ENCODE data around the gene FOXP1.

FOXP1 gene

GRCh38 chr3:71194785-71195184, 388.7 kb downstream of the FOXP1 start:
- Histone ChIP-seq H3K9me3 (ENCODE audit: control insufficient read depth, low read length) (no peaks in the 10 kb centered on the region), H3K9ac (no peak overlapping the region), H3K36me3 (ENCODE audit: control insufficient read depth, insufficient read depth, low read length) (no peaks in the 10 kb centered on the region), H2AFZ (no peak overlapping the region), H3K27ac (no peak overlapping the region), H3K4me3 (ENCODE audit: low read depth, low read length) (no peak overlapping the region), H3K4me2 (ENCODE audit: low read length) (no peak overlapping the region), H3K79me2 (no peaks in the 10 kb centered on the region), H3K4me1 (no peaks in the 10 kb centered on the region), H3K27me3 (ENCODE audit: control insufficient read depth, insufficient read depth, low read length) (no peaks in the 10 kb centered on the region)
- TF ChIP-seq CTCF (IDR thresholded peaks at IDR 0.05) = no peak

- H3K4me2 ChIP-seq (ENCODE audit: low read length) = no peak overlapping the region
These were observed 392.5 kb downstream of the FOXP1 start for GRCh38 chr3:71191031-71191482.

GRCh38 chr3:71189480-71189879, 394.0 kb downstream of the FOXP1 start:
- Histone ChIP-seq H3K27me3 (ENCODE audit: control insufficient read depth, insufficient read depth, low read length) (no peaks in the 10 kb centered on the region), H3K27ac (no peak overlapping the region), H3K4me3 (ENCODE audit: low read depth, low read length) (no peak overlapping the region), H2AFZ (no peak overlapping the region), H3K4me1 (no peaks in the 10 kb centered on the region), H3K36me3 (ENCODE audit: control insufficient read depth, insufficient read depth, low read length) (no peaks in the 10 kb centered on the region), H3K79me2 (no peaks in the 10 kb centered on the region), H3K4me2 (ENCODE audit: low read length) (no peak overlapping the region), H3K9ac (no peak overlapping the region), H3K9me3 (ENCODE audit: control insufficient read depth, low read length) (no peaks in the 10 kb centered on the region)
- no peak for TF ChIP-seq CTCF (IDR thresholded peaks at IDR 0.05)

More at GRCh38 chr3:71191031-71191482, 392.5 kb downstream of the FOXP1 start:
- no peaks in the 10 kb centered on the region for H3K9me3 ChIP-seq (ENCODE audit: control insufficient read depth, low read length)
- H3K27me3 ChIP-seq (ENCODE audit: control insufficient read depth, insufficient read depth, low read length) = no peaks in the 10 kb centered on the region
- no peak overlapping the region for H2AFZ ChIP-seq
- H3K4me3 ChIP-seq (ENCODE audit: low read depth, low read length) = no peak overlapping the region
- no peaks in the 10 kb centered on the region for H3K4me1 ChIP-seq
- no peaks in the 10 kb centered on the region for H3K79me2 ChIP-seq
- TF ChIP-seq CTCF (IDR thresholded peaks at IDR 0.05) = no peak
- H3K9ac ChIP-seq = no peak overlapping the region
- no peaks in the 10 kb centered on the region for H3K36me3 ChIP-seq (ENCODE audit: control insufficient read depth, insufficient read depth, low read length)
- no peak overlapping the region for H3K27ac ChIP-seq

- H3K36me3 ChIP-seq (ENCODE audit: control insufficient read depth, insufficient read depth, low read length) = no peaks in the 10 kb centered on the region
- no peaks in the 10 kb centered on the region for H3K79me2 ChIP-seq
- no peak for TF ChIP-seq CTCF (IDR thresholded peaks at IDR 0.05)
- H3K27me3 ChIP-seq (ENCODE audit: control insufficient read depth, insufficient read depth, low read length) = no peaks in the 10 kb centered on the region
- H2AFZ ChIP-seq = no peak overlapping the region
- no peaks in the 10 kb centered on the region for H3K4me1 ChIP-seq
- no peaks in the 10 kb centered on the region for H3K9me3 ChIP-seq (ENCODE audit: control insufficient read depth, low read length)
- H3K27ac ChIP-seq = no peak overlapping the region
- H3K9ac ChIP-seq = no peak overlapping the region
- H3K4me2 ChIP-seq (ENCODE audit: low read length) = no peak overlapping the region
- no peak overlapping the region for H3K4me3 ChIP-seq (ENCODE audit: low read depth, low read length)
These were observed 395.8 kb downstream of the FOXP1 start for GRCh38 chr3:71187715-71188114.

GRCh38 chr3:71186801-71187200, 396.7 kb downstream of the FOXP1 start:
- Histone ChIP-seq H3K36me3 (ENCODE audit: control insufficient read depth, insufficient read depth, low read length) (no peaks in the 10 kb centered on the region), H3K27ac (no peak overlapping the region), H2AFZ (no peak overlapping the region), H3K9ac (no peak overlapping the region), H3K79me2 (no peaks in the 10 kb centered on the region), H3K9me3 (ENCODE audit: control insufficient read depth, low read length) (no peaks in the 10 kb centered on the region), H3K4me3 (ENCODE audit: low read depth, low read length) (no peak overlapping the region), H3K4me2 (ENCODE audit: low read length) (no peak overlapping the region), H3K4me1 (no peaks in the 10 kb centered on the region), H3K27me3 (ENCODE audit: control insufficient read depth, insufficient read depth, low read length) (no peaks in the 10 kb centered on the region)
- TF ChIP-seq CTCF (IDR thresholded peaks at IDR 0.05) = no peak

All from parathyroid adenoma (tissue), 2 donors.